Measurements from ENCODE around the gene DCTD. TPM values are rescaled to one million over a fixed set of nuclear protein-coding genes. Genes with fewer than 3 reads are reported as not detected.

The DCTD gene
- total RNA-seq, 1 experiment from 2014 or later, result 100 TPM

DNA sequence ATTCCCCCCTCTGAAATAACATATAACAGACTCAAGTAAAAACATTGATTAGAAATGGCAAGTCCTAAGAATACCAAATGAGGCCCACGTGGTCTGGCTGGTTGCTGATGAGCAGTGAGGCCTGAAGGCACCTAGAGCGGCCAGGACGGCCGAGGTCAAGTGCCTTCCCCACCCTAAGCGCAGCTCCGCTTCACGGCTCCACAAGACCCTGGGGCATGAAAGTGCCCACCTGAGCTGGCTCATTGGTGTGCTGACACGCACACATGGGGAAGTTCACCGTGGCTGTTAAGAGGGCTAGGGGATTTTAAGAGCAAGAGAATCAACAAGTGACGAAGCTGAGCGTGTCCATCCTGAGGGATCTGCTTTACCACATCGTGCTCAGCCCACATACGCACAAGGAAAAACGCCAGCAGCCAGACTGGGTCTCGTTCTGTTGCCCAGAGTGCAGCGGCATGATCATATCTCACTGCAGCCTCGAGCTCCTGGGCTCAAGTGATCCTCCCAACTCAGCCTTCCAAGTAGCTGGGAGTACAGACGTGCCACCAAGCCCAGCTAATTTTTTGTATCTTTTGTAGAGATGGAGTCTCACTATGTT lies 22.4 kb downstream of the DCTD start:
- H2BK12ac ChIP-seq (ENCODE audit: insufficient read length, low read depth, low read length), result no peak overlapping the region
- H3K56ac ChIP-seq (ENCODE audit: insufficient read length, low read depth, low read length), result no peak overlapping the region
- H3K4me2 ChIP-seq (ENCODE audit: insufficient read depth, insufficient read length, low read length), result no peak overlapping the region
- no peak overlapping the region for H2BK5ac ChIP-seq (ENCODE audit: insufficient read length, low read length)
- no peak overlapping the region for H2AFZ ChIP-seq (ENCODE audit: low read length)
- H2BK20ac ChIP-seq (ENCODE audit: low read depth, low read length, poor library complexity, severe bottlenecking), result no peak overlapping the region
- no peaks in the 10 kb centered on the region for H3K9me3 ChIP-seq (ENCODE audit: control insufficient read depth, low read depth, low read length)
- no peak overlapping the region for H3K27ac ChIP-seq (ENCODE audit: insufficient read length, low read depth, low read length)
- no peak overlapping the region for H3T11ph ChIP-seq (ENCODE audit: low read length)
- H2AK5ac ChIP-seq (ENCODE audit: insufficient read length, low read length), result no peak overlapping the region
- H3K4me1 Mint-ChIP-seq, result peaks cover 0 to 3% of the 10 kb centered on the region in 2 experiments; a peak in 1 of 4 replicates
- H3K18ac ChIP-seq (ENCODE audit: insufficient read length, low read depth, low read length), result no peak overlapping the region
- no peak overlapping the region for H2BK15ac ChIP-seq (ENCODE audit: low read depth, low read length)
- H4K5ac ChIP-seq (ENCODE audit: insufficient read length, low read depth, low read length), result no peak overlapping the region
- no peak overlapping the region for H4K91ac ChIP-seq (ENCODE audit: insufficient read length, low read depth, low read length)
- no peak overlapping the region for H3K4me3 Mint-ChIP-seq
- no peak overlapping the region for H3K14ac ChIP-seq (ENCODE audit: insufficient read depth, low read length)
- DNase-seq, result no peak
- H4K20me1 ChIP-seq (ENCODE audit: control insufficient read depth, insufficient read depth, insufficient read length), result no peaks in the 10 kb centered on the region
- H3K27me3 ChIP-seq (ENCODE audit: insufficient read depth, low read length), result no peaks in the 10 kb centered on the region
- H3K36me3 Mint-ChIP-seq (ENCODE audit: insufficient read depth in 1 of 3, low read depth in 3 of 3), result peaks cover 9 to 86% (median 62%) of the 10 kb centered on the region in 3 experiments; a peak in 6 of 7 replicates
- H3K27ac Mint-ChIP-seq, result peak overlapping the region in 2 of 3 experiments; percentile 24 to 62; a peak in 3 of 7 replicates
- no peak overlapping the region for H3K9ac ChIP-seq (ENCODE audit: extremely low read depth, insufficient read length, low read length)
- TF ChIP-seq, protein P1, sequence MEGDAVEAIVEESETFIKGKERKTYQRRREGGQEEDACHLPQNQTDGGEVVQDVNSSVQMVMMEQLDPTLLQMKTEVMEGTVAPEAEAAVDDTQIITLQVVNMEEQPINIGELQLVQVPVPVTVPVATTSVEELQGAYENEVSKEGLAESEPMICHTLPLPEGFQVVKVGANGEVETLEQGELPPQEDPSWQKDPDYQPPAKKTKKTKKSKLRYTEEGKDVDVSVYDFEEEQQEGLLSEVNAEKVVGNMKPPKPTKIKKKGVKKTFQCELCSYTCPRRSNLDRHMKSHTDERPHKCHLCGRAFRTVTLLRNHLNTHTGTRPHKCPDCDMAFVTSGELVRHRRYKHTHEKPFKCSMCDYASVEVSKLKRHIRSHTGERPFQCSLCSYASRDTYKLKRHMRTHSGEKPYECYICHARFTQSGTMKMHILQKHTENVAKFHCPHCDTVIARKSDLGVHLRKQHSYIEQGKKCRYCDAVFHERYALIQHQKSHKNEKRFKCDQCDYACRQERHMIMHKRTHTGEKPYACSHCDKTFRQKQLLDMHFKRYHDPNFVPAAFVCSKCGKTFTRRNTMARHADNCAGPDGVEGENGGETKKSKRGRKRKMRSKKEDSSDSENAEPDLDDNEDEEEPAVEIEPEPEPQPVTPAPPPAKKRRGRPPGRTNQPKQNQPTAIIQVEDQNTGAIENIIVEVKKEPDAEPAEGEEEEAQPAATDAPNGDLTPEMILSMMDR (conservative IDR thresholded peaks at IDR 0.05), result no peak
- H4K8ac ChIP-seq (replicated peaks; ENCODE audit: insufficient read length, low read depth, low read length), result no peak overlapping the region
- no peaks in the 10 kb centered on the region for H3K9me3 Mint-ChIP-seq
- H3K79me1 ChIP-seq (ENCODE audit: insufficient read depth, low read depth, low read length, poor library complexity, severe bottlenecking), result no peaks in the 10 kb centered on the region
- no peaks in the 10 kb centered on the region for H3K4me1 ChIP-seq (ENCODE audit: insufficient read depth, low read length)
- WGBS (ENCODE audit: extremely low coverage, insufficient read length, low lambda C conversion rate), result no CpG with 5 or more reads among the region's 18 CpGs
- H3K23me2 ChIP-seq (ENCODE audit: insufficient read length, low read depth, low read length, poor library complexity, severe bottlenecking), result no peaks in the 10 kb centered on the region
- no peak overlapping the region for H2BK120ac ChIP-seq (ENCODE audit: low read depth, low read length, poor library complexity, severe bottlenecking)
- H3K23ac ChIP-seq (ENCODE audit: insufficient read length, low read depth, low read length), result no peak overlapping the region
- H3K79me2 ChIP-seq (ENCODE audit: insufficient read depth, low read length), result peaks cover 1% of the 10 kb centered on the region; the same call in 1 of the 2 replicates
- H3K4ac ChIP-seq (ENCODE audit: low read depth, low read length), result no peak overlapping the region
- H3K27me3 Mint-ChIP-seq (ENCODE audit: low read depth), result no peaks in the 10 kb centered on the region
